ENCODE measurements around the gene SYNDIG1.

Gene SYNDIG1

GRCh38 chr20:24679448-24680047 lies 210.1 kb downstream of the SYNDIG1 start:
- DNase-seq, result no peak

GRCh38 chr20:24681634-24682495 lies 212.4 kb downstream of the SYNDIG1 start:
- DNase-seq, result no peak

DNA sequence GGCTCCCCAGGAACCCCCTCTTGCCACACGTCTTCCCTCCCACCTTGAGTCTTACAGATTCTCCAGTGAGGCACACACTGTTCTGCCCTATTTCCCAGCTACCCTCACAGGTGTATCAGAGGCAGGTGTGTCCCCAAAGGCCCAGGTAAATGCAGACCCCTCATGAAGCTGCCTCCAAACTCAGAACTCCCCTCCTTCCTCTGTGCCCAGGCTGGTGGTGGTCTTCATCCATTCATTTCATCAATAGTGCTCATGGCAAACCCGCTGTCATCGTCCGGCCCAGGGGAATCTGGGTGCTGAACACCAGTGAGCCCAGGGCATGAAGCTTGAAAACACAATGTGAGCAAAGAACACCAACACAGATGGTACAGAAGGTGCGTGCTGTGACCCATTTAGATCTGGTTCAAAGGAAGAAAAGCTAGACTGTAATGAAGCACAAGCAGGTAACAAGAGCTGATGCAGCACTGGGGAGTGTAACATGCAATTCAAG lies 213.1 kb downstream of the SYNDIG1 start:
- DNase-seq, result no peak

DNA sequence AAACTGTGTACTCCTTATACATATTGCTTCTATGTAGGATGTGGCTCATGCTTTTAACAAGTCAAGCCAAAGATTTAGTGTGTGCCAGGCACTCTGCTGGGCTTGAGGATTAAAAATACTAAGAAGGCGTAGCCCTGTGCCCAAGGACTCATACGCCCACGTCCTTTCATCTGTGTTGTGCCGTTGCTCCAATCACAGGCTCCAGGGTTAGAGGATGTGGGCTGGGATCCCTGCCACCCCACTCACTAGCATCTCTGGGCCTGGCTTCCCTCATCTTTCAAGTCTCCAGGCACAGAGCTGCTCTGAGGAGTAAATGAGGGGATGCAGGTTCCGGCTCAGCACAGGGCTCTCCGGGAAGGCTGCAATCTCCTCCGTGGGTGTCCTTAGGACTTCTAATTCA lies 214.2 kb downstream of the SYNDIG1 start:
- DNase-seq, result no peak

- DNase-seq, result no peak
These were observed 215.0 kb downstream of the SYNDIG1 start for GRCh38 chr20:24684421-24684871.

DNA sequence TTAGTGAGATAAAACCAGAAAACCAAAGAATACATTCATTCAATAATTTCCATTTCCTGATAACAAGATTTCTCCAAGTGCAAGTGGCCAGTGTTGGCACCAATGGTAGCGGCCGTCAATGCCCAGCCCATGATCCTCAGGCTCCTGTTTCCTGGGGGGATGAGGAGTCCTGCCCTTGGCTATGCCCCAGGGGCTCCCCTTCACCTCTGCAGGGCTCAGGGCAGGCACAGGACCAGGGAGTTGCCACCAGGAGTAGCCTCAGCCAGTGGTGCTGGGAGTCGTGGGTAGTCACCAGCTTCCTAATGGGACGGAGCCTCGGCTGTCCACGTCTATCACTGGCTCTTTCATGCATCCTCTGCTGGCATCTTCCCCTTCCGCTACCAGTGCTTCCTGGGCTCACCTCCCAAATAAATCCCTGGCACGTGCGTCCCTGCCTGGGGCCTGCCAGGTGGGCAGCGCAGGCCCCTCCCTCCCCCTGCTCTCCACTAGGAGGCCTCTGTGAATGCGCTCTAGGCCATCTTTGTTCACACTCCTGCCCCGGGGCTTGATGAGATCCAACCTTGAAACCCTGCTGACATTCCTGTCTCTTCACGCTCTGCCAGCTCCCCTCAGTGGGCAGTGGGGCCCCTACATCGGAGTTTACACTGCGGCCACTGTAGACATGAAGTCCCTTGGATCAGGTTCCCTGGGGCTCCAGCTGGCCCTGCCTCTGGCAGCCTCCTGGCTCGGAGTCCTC lies 215.7 kb downstream of the SYNDIG1 start:
- no peak for DNase-seq

- no peak for DNase-seq
These were observed 216.3 kb downstream of the SYNDIG1 start for GRCh38 chr20:24685736-24686135.

- no peak for DNase-seq
These were observed 216.7 kb downstream of the SYNDIG1 start for GRCh38 chr20:24686156-24686555.

DNA sequence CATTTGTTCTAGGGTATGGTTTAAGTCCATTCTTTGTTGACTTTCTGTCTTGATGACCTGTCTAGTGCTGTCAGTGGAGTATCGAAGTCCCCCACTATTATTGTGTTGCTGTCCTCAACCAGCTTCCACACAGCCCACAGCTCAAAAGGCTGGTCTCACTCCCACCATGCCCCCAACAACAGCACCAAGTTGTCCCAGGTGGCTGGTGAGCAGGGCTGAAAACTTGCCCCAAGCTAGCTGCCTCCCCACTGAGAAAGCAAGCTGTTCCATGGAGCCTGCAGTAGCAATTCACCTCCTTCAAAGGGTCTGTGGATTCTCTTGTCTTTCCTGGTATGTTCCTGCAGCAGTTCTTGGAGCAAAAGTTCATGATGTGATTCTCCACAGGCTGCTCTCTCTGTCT lies 221.0 kb downstream of the SYNDIG1 start:
- DNase-seq, result peak; percentile 6

- DNase-seq, result peak; percentile 4
These were observed 222.5 kb downstream of the SYNDIG1 start for GRCh38 chr20:24691901-24692351.

DNA sequence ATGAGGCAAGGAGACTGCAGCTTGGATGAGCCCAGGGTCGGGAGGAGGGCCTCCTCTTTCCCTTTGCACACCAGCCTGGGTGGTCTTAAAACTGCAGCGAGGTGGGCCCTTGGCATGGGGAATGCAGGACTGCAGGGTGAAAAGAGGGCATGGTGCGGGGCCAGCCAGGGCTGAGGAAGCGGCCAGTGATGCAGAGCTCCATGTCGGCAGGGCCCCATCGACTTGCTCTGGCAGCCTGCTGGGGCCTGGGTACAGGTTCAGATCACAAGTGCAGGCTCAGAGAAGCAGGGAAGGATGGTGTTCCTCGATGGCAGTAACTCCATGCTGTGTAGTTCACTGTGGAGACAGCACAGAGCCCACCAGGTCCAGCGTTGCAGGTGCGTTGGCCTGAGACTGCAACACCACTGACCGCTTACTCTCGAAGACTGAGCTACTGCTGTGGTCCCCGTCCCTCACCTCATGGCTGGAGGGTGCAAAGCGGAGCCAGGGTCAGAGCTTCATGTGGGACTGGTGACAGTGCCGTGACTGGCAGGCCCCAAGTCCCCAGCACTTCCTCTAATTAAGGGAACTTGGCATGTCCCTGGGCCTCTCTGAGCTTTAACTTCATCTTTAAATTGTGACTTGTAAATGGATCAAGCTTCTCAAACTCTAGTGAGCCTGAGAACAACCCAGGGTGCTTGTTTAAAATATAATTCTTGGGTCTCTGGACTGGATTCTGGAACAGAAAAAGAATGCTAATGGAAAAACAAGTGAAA lies 223.2 kb downstream of the SYNDIG1 start:
- DNase-seq, result peak; percentile 10

GRCh38 chr20:24693466-24694156 lies 224.2 kb downstream of the SYNDIG1 start:
- DNase-seq, result peak; percentile 12

DNA sequence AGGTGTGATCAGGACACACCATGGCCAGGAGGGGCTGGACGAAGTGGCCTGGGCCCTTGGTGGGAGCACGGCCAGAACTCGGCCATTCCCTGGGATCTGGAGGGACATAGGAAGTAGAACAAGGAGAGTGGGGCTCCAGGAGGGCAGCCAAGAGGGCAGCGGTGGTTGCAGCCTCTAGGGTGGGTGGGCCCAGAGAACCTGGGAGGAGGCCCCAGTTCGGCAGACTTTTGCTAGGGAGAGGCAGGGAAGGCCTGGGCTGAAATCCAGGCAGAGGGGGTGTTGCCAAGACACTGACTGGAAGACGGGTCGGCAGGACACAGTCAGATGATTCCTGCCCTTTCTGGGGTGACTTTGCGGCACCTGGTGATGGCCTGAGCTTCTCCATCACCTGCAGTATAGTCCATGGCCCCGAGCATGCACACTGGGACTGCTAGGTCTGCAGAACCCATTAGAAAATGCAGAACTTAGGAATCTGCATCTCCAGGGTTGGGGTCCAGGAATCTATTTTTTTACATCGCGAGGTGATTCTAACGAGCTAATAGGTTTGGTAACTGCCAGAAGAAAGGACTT lies 224.8 kb downstream of the SYNDIG1 start:
- peak; percentile 16 for DNase-seq

DNA sequence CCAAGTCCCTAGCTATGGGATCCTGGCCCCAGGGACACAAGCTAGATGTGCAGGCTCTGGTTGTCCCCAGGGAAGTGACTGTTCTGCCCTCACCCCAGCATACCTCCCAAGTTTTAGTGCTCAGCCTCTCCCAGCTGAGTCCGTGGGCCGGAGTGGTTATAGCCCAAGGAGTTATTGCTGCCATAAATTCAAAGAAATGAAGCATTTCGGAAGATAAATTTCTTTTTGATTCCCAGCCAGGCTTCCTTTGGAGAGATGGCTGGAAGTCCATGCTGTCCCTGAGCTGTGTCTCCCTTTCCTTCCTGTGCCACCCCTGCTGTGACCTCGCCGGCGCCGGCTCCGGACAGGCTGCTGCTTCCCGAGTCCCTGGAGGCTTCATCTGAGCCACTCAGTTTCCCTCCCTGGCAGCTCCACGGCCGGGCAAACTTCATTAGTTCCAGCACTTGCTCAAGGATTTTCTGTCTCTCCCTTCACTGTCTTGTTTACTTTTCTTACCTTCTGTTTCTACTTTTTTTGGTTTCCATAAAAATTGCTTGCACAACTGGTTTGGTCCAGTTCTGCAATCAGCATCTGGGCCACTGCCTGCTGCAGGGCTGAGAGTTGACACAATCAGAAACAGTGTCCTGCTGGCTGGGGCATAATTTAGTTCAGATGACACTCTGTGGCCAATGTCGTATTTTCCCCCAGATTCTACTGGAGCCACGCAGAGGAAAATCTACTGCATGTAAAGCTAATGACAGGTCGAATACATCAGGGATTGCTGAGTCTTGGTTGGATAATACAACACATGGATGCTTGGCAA lies 225.5 kb downstream of the SYNDIG1 start:
- DNase-seq, result peak; percentile 10

- DNase-seq, result peak; percentile 8
These were observed 226.2 kb downstream of the SYNDIG1 start for GRCh38 chr20:24695529-24696225.

DNA sequence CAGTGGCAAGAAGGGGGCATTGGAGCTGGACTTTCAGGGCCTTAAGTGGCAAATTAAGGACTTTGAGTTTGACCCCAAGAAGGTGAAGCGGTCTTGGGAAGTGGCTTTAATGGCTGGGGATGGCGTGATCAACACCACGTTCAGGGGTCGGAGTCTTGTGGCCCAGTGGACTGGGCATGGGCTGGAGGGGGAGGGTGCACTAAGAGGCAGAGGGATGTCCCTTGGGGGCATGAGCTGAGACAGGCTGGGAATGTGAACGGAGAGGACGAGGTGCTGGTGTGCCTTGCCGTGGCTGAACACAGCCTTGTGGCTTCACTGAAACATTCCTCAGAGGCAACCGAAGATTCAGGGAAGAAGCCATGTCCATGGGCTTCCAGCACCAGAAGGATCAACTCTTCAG lies 227.0 kb downstream of the SYNDIG1 start:
- DNase-seq, result no peak

GRCh38 chr20:24697411-24697810 lies 228.0 kb downstream of the SYNDIG1 start:
- no peak for DNase-seq

GRCh38 chr20:24698189-24698588 lies 228.8 kb downstream of the SYNDIG1 start:
- DNase-seq, result peak; percentile 5

DNA sequence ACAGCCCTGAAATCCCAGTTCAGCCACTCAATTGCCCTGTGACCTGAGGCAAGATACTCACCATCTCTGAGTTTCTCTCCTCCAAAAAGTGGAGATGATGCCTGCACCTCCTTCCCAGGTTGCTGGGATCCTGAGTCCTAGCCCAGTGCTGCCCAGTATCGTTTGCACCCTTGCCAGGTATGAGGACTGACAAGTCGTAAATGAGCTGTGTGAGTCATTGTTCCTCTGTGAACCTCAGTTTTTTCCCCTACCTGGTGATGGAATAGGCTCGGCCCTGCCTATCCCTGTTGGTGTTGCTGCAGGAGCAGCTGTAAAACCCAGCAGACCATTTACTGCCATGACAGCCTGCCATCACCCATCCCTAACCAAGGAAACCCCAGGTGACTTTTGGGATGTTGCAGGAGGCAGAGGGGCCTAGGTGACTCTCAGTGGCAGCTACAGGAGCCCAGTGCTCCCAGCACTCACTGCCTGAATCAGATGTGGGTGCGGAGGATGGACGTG lies 229.3 kb downstream of the SYNDIG1 start:
- DNase-seq, result peak; percentile 10
